22Rv1 (cell line): Measurements from ENCODE around the gene SHQ1.
A peak's percentile ranks its signal among the peaks of the same experiment; 100 is the strongest.

Experiments used
- H3K27ac ChIP-seq: fragments of 450-650 bp; 2 replicates; pipeline ENCODE4 v1.5.1; 2017
- ZFX ChIP-seq: fragments of 450-650 bp; IDR thresholded peaks from 2 replicates; pipeline ENCODE4 v1.6.1; 2017; ENCODE audit warnings: antibody characterized with exemption, borderline replicate concordance
- TF ChIP-seq, protein P1 (sequence below): fragments of 450-650 bp; IDR thresholded peaks from 2 replicates; pipeline ENCODE4 v1.5.1; 2017; ENCODE audit warnings: mild to moderate bottlenecking

Gene SHQ1

DNA sequence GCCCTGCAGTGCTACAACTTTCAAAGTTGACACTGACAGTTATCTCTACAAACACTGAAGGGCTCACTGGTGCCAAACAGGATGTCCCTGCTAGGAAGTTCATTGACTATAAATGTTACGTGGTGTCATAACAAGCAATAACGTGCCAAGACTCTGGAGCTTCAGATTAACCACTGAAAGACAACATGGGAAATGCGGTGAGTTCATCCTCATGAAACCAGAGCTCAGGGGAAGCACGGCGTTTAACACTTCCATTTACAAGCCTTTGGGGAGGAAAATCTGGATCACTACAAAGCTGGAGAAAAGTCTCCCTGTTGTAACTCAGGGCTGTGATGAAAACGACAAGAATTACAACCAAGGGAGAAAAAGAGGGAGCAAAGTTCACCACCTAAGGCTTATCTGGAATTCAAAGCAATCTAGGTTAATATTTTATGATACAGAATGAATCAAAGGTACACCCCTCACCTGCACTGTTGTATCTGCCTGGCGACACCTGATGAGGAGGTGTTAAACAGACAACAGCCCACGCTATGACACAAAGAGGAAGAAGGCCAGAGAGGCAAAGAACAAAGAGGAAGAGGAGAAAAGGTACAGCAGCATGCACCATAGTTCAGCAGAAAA is 27.0 kb downstream of the SHQ1 start:
- peak overlapping the region; percentile 54 for H3K27ac ChIP-seq
- TF ChIP-seq, protein P1, sequence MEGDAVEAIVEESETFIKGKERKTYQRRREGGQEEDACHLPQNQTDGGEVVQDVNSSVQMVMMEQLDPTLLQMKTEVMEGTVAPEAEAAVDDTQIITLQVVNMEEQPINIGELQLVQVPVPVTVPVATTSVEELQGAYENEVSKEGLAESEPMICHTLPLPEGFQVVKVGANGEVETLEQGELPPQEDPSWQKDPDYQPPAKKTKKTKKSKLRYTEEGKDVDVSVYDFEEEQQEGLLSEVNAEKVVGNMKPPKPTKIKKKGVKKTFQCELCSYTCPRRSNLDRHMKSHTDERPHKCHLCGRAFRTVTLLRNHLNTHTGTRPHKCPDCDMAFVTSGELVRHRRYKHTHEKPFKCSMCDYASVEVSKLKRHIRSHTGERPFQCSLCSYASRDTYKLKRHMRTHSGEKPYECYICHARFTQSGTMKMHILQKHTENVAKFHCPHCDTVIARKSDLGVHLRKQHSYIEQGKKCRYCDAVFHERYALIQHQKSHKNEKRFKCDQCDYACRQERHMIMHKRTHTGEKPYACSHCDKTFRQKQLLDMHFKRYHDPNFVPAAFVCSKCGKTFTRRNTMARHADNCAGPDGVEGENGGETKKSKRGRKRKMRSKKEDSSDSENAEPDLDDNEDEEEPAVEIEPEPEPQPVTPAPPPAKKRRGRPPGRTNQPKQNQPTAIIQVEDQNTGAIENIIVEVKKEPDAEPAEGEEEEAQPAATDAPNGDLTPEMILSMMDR = no peak
- TF ChIP-seq ZFX = no peak

DNA sequence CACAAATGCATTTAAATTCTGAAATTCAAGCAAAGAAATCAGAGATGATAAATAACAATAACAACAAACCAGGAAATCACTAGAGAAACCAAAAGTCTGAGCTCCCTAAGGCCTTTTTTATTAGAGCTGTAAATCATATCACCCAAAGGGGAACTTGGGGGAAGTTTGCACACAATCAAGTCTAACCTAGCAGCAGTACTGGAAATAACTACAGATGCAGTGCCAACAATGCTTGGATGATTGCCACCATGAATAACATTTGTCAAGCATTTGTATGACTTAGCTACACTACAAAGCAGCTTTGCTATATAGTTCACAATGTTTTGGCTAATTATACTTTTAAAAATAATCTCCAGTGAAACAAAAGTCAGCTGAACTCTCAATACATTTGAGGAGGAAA is 27.8 kb downstream of the SHQ1 start:
- no peak for TF ChIP-seq ZFX
- TF ChIP-seq, protein P1 = no peak
- H3K27ac ChIP-seq = peak overlapping the region; percentile 54

DNA sequence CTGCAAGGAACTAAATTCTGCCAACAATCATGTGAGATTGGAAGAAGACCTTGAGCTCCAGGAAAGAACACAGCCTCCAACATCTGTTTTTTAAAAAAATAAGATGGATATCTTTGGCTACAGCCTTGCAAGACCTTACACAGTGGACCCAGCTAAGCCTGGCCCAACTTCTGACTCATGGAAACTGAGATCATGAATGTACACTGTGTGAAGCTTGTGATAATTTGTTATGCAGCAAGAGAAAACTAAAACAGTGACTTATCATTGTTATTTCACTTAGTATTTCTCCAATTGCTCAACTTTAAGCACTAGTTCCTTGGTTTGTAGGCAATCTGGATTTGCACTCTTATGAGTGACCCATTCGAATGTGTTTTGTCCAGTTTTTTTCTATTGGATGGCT is 29.3 kb downstream of the SHQ1 start:
- no peak overlapping the region for H3K27ac ChIP-seq
- TF ChIP-seq, protein P1 = no peak
- TF ChIP-seq ZFX = no peak

DNA sequence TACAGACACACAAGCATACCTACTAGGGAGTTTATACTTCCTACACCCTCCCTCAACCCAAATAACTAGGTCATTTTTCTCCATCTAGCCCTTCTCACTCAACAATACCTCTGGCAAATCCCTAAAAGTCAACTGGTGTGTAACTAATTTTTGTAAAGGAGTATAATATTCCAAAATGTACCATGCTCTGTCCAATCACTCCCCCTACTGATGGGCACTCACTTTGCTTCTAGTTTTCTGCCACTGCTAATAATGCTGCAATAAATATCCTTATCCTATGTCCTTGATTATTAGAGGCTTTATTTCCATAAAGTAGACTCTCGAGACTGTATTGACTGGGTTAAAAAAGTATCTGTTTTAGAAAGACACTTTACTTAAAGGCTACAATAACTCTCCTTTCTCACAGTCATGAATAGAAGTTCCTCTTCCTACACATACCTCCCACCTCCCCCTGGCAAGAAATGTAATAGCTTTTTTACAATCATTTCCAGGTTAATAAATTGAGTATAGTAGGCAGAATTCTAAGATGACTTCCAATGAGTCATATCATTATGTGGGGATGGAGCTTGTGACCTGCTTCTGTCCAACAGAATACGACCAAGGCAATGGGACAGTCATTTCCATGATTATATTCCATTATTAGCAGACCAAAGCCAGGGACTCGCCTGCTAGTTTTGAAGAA is 30.0 kb downstream of the SHQ1 start:
- TF ChIP-seq ZFX = no peak
- TF ChIP-seq, protein P1 = peak; percentile 71
- no peak overlapping the region for H3K27ac ChIP-seq

DNA sequence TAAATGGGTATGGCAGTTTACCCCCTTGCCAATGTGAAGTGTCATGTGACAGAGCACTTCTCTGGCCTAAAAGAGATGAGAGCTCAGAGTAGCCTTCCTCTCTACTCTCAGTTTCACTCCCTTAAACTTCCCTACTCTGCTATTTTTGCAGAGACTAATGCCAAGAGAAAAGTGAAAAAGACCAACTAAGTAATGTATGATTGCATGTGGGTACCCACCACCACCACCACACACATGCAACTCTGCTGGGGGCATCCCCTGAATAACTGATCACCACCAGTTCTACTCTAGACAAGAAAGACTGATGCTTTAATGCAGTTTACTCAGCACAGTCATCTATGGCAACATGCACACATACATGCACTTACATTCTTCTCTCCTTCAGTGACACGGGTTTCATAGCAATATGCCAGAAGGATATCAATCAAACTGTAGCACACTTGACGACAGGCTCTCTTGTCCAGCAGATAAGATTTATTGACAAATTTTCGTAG is 31.3 kb downstream of the SHQ1 start:
- no peak overlapping the region for H3K27ac ChIP-seq

DNA sequence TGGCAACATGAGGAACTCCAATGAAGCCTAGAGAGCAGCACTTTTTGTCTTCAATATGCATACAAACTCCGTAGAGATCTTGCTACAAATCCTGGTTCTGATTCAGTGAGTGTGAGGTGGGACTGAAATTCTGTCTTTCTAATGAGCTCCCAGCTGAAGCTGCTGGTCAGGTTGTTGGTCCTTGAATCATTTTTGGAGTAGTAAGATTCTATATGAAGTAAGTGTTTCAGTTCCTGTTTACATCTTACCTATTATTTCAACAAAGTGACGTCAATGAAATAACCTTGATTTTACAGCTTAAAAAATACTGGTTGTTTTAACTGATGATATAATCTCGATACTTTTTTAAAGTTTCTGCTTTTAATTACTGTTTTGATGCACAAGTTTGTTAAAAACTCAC is 33.9 kb downstream of the SHQ1 start:
- no peak for TF ChIP-seq ZFX
- TF ChIP-seq, protein P1 = no peak
- H3K27ac ChIP-seq = no peak overlapping the region

More for the DNA sequence above, 31.3 kb downstream of the SHQ1 start:
- TF ChIP-seq ZFX = no peak
- TF ChIP-seq, protein P1 = no peak

DNA sequence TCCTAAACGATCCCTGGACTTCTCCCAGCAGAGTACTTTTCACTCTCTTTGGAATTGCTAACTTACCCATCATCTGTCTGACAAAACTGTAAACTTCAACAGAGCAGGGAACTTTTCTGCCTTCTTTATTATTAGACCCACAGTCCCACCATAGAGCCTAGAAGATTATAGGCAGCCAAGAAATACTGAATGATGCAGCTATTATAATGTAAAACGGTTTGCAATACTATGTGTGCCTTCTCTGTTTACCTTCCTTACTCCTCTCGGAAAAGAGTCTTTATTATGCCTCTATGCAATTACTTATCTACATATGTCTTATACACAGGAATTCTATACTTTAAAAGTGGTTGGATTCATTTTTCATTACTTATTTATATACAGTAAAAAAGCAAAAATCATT is 36.0 kb downstream of the SHQ1 start:
- no peak overlapping the region for H3K27ac ChIP-seq
- TF ChIP-seq ZFX = no peak
- TF ChIP-seq, protein P1 = no peak
